Activated CD4-positive, alpha-beta T cell treated with anti-CD3 and anti-CD28 coated beads for 1 hour (primary cell): ENCODE results near the gene FRMD6.

Experiments
- DNase-seq: peaks from one replicate; pipeline ENCODE4 v3.0.0-alpha.2; 2020

The FRMD6 gene

DNA sequence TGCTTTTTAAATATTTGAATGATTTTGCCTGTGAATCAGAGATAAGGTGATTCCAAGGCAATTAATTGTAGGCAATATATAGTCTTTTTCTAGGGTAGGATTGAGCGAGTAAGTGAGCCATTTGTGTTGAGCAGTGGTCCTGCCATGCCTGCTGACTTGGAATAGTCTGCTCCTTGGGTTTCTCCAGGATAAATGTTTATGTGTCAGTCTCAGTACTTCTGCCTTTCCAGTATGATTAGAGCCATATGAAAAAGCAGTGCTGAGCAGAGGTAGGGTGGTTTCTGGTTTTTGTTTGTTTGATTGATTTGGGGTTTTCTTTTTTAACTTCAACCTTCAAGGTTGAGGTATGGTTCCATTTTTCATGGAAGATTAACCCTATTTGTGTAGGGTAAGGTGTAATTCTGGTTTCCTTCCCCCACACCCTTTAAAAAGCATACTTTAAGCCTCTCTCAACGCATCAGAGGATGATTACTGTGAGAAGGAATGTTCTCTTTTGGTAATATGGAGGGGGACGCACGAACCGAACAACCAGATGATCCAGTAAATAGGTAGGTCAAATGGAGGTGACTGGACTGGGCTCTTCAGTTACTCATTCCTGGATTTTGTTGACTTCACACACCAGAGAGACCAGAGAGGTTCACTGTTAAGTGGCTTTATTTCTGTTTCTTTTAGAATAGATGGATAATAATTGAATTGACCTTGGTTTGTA is 22.7 kb downstream of the FRMD6 start:
- DNase-seq, result no peak

DNA sequence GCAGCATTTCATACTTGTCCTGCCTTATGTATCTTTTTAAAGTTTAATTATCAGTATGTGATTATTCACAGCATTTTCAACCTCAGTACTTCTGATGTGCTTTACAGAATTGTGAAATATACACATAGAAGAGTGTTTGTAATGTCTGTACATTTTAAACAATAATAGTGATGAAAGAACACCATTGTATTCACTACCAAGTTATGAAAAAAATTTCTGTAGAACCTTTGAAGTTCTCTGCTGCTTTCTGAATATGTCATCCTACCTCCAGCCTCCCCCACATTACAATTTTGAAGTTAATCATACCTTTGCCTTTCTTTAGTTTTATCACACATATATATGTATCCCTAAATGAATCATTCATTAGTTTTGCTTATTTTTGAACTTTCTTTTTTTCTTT is 24.8 kb downstream of the FRMD6 start:
- DNase-seq, result no peak

DNA sequence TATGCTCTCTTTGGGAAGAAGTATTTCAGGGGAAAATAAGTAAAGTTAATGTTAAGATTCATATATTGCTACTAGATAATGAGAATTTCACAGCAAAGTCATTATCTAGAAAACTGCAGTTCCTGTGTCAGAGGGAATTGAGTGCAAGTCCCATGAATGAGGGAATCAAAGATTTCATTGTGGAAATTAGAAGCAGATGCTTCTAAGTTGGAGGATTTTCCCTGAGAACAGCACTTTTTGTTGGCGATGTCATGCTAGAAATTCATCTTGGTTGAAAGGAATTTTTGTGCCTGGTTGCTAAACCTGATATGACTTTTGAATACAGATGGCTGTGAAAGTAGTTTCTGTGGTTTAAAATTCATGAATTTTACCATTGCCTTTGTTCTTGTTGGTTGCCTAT is 25.6 kb downstream of the FRMD6 start:
- no peak for DNase-seq

DNA sequence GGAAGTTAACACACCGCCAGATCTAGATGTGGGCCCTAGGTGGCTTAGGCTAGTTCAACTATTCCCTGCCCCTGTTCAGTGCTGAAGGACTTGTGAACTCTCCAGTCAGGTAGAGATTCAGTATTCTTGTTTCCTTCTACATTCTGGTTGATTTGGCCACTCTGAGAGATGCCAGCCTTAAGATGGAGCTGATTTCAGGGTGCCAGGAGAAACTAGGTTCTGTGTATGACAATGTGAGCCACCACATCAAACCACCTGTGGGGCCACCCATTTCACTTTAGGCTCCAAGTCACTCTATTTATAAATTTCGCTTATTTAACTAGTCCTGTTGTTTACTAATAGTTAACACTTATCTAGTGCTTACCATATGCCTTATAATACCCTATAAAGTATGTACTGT is 26.0 kb downstream of the FRMD6 start:
- no peak for DNase-seq

DNA sequence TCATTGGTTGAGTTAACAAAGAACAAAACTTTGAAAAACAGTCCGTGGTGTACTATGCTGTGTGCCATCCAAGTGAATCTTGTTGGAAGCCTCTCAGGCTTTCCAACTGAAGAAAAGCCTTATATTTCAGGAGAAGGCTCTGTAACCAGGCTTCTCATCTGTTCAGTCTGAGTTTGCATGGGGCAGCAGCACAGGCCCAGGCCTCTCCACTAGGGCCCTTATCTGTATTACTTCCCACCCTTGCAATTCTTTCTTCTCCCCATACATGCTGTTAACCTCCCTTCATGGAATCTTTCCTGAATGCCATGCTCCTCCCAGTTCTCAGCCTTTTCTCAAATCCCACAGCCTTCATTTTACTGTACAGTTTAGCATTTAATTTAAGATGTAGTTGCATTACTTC is 28.3 kb downstream of the FRMD6 start:
- DNase-seq, result no peak

DNA sequence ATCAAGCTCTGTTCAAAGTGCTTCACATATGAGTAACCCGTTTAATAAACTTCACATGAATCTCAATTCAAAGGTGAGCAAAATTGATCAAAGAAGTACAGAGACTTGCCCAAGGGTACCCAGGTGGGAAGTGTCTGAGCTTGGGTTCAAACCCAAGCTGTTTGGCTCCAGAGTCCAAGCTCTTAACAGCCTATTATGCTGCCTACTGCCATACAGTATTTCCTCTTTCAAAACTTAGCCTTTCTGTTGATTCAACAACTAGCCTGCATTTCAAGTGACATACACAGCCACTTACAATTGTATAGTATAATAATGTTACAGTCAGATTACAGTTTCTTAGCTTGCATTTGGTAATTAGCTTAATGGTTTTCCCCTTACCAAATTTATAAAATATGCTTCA is 29.7 kb downstream of the FRMD6 start:
- no peak for DNase-seq

DNA sequence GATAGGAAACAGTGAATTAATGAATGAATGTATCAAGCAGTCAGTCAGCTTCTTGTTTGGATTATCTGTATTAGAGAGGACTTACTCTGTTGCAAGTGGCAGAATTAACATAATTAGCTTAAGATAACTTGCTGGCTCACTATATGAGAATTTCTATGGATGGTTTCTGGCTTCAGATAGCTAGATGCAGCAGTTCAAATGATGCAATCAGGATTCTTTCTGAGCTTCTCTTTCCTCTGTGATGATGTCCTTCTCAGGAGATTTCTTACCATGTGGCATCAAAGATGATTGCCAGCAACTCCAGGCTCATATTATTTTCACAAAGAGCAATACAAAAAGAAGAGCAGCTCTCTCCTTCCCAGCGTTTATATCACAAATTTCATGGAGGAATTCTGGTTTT is 30.7 kb downstream of the FRMD6 start:
- DNase-seq, result no peak

DNA sequence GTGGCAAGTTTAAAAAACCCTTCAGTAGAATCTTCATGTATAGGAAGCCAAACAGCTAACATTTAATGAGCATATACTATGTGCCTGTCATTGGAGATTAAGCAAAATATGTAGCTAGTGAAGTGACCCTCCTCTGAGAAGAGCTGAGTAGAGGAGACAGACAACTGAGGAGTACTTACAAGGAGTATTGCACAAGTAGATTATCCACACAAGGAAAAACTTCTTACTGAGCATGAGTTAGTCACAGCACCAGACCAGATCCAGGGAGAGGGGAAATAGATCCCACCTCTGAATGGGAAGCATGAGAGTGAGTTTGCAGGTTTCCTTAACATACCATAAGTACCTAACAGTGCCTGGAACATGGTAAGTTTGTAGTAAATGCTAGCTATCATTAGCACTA is 33.0 kb downstream of the FRMD6 start:
- DNase-seq, result no peak

DNA sequence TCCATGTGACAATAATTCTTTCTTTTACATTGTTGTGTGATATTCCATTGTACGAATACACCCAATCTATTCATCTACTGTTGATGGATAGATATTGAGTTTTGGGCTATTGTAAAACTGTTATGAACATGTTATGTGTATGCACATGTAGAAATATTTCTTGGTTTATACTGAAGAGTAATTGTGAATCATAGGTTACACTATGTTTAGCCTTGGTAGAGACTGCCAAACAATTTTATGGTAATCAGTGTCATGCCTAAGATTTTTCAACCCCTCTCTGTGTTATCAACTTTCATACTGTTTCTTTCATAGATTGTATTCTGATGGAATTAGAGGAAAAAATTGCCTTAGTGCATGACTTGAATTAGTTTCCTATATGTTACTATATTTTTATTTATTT is 39.5 kb downstream of the FRMD6 start:
- DNase-seq, result no peak

DNA sequence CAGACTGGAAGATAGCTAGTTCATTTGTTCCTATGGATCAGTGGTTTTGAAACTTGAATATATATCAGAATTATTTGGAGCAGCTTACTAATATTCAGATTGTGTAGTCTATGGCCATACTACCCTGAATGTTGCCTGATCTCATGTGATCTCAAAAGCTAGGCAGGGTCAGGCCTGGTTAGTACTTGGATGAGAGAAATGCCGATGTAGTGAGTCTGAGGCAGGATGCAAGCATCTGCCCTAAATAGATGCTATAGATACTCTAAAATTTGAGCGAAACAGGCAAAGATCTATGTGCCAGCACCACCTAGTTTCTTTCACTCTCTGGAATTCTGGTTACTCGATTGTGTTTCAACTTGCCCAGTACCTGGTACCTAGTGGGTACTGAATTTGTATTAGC is 40.9 kb downstream of the FRMD6 start:
- no peak for DNase-seq

DNA sequence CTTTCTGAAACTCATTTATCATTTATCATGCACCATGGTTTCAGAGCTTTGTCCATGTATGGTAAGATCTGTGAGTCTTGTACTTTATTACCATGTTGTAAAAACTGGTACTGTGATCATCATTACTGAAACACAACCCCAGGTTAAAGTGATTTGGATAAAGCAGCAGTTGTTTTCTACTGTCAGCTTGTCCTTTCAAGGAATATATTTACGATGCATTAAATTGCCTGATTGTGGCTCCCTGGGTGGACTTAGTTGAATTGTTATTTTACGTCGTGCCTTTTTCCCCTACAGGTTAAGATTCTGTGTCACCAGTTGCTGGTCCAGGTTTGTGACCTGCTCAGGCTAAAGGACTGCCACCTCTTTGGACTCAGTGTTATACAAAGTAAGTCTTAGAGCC is 46.1 kb downstream of the FRMD6 start:
- DNase-seq, result no peak

DNA sequence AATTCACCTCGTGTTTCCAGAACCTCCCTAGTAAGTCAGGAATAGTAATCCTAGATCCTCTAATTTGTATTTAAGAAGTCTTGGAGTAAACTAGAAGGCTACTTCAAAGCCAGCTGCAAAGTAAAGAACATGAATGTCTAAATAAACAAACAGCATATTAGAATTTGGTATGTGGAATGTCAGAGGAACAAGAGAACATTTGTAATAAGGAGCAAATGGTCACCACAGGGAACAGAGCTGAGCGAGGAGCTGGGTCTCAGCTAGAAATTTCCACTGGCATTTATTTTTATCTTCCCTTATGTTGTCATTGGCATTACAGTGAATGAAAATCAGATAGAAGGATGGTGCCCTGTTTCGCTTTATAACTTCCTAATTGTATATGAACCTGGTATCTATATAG is 50.2 kb downstream of the FRMD6 start:
- no peak for DNase-seq

DNA sequence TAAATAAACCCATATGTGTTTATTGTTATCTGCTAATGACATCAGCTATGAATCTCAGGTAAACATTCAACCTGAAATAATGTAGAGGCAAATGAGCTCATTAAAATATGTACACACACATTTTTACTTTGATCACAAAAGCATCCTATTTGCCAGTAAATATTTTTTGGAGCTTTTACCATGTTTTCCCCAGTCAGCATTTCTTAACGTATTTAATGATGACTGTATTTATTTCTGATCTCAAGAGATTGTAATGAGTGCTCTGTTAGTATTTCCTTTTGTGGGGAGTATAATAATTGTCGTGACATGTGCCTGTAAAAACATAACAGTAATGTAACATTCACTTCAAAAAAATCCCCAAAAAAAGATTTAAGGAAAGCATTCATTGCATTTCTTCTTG is 52.1 kb downstream of the FRMD6 start:
- DNase-seq, result no peak

DNA sequence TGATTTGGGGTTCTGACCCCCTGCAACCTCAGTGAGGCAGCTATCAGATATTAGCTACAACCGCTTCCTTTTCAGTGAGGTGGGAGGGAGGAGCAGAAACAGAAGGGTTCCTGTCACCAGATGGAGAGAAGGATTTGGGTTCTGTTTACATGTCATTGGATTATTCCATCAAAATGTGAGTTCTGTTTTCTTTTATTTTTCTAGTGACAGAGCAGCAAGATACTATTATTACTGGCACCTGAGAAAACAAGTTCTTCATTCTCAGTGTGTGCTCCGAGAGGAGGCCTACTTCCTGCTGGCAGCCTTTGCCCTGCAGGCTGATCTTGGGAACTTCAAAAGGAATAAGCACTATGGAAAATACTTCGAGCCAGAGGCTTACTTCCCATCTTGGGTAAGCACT is 52.8 kb downstream of the FRMD6 start:
- no peak for DNase-seq

DNA sequence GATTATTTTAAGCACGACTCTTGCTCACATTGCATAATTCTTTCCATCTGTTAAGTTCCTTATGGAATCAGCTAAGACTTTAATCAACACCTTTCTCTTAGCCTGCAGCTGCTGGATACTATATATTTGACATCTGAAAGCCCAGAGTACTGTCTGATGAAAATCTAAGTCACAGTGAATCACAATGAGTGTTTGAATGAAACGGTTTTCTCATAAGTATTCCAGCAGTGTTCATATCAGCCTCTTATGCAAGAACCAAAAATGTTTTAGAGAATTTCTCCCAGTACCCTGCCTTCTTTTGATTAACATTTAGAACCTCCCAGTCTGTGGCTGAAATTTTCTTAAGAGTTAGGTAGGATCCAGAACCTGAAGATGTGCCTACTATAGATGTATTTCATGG is 55.6 kb downstream of the FRMD6 start:
- DNase-seq, result no peak

DNA sequence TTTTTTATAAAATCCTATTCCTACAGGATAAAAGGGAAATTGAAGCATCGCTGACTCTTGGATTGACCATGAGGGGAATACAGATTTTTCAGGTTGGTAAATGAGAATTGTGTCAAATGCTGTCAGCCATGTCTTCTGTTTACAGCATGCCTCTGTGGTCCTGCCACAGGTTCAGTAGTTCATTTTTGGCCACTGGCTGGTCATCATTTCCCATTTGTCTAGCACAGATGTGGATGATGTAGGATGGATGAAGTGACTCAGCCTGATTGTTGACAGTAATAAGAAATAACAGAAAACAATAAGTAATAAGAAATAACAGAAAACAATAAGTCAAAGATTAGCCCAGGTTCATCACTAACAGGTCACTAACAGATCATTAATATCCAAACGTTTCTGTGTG is 59.8 kb downstream of the FRMD6 start:
- no peak for DNase-seq

DNA sequence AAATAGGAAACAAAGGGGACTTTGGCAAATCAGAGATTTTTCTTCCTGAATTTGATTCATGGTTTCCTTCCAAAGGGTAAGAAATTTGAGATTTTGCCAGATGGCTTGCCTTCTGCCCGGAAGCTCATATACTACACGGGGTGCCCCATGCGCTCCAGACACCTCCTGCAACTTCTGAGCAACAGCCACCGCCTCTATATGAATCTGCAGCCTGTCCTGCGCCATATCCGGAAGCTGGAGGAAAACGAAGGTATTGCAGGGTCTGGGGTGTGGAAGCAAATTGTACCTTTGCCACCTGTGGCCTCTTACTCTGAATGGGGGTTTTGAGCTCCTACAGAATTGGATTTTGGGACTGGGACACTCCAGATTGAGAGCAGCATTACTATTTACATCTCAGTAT is 63.5 kb downstream of the FRMD6 start:
- DNase-seq, result no peak

DNA sequence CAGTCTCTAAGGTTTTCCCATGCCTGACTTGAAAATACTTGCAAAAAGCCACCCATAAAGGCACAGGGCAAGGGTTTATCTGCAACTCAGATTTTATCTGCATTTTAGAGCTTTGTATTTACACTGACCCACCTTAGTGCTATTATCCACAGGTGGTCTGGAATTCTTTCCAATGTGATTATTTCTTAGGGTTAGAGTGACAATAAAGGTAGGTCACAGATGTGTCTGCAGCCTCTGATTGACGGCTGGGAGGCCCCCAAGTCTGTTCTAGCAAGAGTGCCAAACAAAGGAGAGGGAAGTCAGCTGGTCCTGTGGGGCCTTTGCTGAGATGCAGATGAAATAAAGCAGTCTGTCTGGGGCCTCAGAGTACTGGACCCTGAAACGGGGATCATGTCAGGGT is 64.0 kb downstream of the FRMD6 start:
- DNase-seq, result no peak

DNA sequence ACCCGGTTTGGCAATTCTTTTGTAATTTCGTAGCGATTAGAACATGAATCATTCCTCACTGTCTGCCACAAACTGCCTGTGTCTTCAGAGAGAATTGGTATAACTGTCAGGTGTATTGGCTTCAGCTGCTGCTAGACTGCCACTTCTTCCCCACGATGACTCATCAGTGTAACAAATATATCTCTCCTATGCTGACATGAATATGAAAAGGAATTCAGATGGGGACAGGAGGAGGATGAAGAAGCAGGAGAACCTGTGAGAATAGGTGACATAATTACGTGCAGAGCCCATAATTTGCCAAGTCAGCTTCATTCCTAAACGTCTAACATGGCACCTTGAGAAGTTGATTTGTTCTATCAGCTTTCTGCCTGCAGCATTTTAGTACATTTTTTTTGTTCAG is 64.9 kb downstream of the FRMD6 start:
- DNase-seq, result no peak

DNA sequence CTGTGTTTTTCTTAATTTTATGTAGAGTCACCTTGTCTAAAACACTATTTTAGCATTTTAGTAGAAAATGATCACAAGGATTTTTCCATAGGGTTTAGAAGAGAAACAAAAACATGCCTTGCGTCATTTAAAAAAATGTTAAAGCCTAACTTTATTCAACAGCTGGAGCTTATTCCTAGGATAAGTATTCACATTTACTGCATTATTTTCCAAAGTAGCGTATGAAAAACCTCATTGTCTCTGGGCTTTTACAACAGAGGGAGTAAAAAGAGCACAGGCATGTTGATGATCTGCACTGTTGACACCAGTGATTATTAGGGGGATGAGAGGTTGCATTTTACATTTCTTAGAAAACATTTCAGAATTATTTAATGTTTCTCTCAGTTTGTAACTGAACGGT is 66.1 kb downstream of the FRMD6 start:
- DNase-seq, result no peak

DNA sequence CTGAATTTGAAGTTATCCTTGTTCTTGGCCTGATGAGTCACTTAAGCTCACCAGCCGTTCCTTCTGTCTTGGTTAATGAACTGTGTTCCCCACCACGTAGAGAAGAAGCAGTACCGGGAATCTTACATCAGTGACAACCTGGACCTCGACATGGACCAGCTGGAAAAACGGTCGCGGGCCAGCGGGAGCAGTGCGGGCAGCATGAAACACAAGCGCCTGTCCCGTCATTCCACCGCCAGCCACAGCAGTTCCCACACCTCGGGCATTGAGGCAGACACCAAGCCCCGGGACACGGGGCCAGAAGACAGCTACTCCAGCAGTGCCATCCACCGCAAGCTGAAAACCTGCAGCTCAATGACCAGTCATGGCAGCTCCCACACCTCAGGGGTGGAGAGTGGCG is 68.2 kb downstream of the FRMD6 start:
- no peak for DNase-seq

DNA sequence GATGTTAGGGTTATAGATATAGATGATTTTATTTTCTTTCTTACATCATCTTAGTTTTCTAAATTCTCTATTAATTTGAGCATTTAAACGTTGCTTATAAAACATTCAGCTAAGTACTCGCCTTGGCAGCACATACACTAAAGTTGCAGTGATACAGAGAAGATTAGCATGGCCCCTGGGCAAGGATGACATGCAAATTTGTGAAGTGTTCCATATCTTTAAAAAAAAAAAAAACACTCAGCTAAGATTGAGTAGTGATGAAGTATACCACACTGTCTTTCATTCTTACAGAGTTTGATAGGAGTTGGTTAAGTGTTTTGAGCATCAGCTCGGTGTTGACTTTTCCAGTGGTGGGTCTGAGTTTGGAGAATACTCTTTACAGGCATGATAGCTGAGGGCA is 72.3 kb downstream of the FRMD6 start:
- DNase-seq, result no peak

DNA sequence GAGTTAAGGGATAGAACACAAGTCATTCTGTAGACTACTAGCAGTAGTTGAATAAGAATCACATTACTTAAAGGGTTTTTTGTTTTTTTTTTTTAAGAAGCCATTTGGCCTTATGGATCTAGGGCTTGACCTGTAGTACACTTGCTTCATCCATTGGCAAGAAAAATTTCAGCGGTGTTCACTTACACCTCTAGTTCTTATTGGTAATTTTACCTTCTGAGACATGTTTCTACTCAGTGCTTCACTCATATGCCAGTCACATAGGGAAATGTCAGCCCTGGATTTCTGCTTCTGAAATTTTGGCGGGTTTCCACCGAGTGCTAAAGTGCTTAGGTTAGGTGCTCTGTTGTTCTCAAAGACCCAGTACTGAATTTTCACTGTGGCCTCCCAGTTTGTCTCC is 72.9 kb downstream of the FRMD6 start:
- no peak for DNase-seq

DNA sequence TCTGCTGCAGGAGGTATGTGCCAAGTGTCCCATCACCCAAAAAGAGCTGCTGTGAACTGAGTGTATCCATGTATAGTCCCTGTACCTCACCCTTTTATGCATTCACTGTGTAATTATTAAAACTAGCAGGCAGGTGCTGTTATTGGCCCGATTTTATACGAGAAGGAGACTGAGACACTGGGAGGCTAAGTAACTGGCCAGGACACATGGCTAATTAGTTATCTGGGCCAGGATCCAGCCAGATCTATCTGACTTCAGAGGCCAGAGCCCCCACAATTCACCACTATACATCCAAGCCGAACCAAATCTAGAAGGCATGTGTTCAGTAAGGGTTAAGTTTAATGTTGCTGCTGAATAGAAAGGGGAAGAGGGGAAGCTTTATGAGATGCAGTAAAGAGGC is 73.4 kb downstream of the FRMD6 start:
- DNase-seq, result no peak

DNA sequence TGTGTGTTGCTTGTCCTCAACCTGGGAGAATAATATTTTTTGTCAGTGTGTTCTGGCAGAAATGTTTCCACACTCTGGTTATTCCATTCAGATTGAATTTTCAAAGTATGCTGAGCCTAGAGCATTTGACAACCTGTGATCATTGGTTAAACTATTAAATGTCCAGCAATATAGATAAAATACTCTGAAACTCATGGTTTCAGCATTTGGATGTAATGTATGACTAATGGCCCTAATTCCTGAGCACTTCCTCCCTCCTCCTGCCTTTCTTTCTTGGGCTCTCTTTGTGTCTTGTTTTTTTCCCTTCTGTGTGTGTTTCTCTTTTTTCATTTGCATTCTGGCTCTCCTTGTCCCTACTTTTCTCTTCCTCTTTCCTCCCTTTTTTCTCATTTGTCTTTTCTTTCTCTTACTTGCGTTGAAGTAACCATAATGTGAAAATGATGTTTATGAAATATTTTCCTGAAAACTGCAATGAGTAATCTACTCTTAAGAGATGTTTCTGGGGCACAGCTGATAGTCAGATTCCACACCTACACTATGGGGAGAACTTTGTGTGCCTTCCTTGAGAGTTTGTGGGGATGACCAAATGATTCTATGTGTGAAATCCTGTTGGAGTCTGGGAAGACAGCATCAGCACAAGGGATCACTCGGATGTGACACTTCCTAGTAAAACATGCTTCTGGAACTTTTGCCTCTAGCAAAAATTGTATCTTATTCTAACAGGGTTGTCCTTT is 74.6 kb downstream of the FRMD6 start:
- DNase-seq, result no peak
